CD4-positive, alpha-beta T cell (primary cell): ENCODE results near the gene BICC1. TPM values are rescaled to one million over a fixed set of nuclear protein-coding genes. Genes with fewer than 3 reads are reported as not detected.

Experiments
- ATAC-seq: fragments of 200-7000 bp; cut with Tn5 transposase; one replicate; pipeline ENCODE4 v1.10.0; 2022; ENCODE audit warnings: mild to moderate bottlenecking; ENCODE audit not compliant: poor library complexity
- CTCF ChIA-PET: fragments of 350-600 bp; sonication (Branson Sonifier 250); formaldehyde crosslinking; loops from one replicate; lab custom pipeline; 2021; ENCODE audit warnings: antibody characterized with exemption, inconsistent platforms; lab: Charles Lee
- POLR2A ChIA-PET: fragments of 350-600 bp; sonication (Branson Sonifier 250); formaldehyde crosslinking; loops from one replicate; lab custom pipeline; 2021; ENCODE audit warnings: antibody characterized with exemption, inconsistent platforms; lab: Charles Lee
- DNase-seq, 14 experiments: peaks; one replicate each; pipeline ENCODE4 v3.0.0-alpha.2; 2013 to 2020; ENCODE audit warnings: mixed read lengths in 2 of 14
- H3K27ac ChIP-seq, 2 donors: one replicate each; pipeline versions ENCODE4 v1.5.1 to v1.7.0; 2013; ENCODE audit warnings: low read length in 2 of 2, low read depth in 1 of 2, mild to moderate bottlenecking in 1 of 2
- H3K27me3 ChIP-seq, 2 experiments: 1 replicate in 1 of 2; 2 replicates in 1 of 2; pipeline versions ENCODE4 v1.6.1 to v1.7.0; 2013; ENCODE audit warnings: low read length in 2 of 2, control low read depth in 1 of 2, mild to moderate bottlenecking in 1 of 2, moderate library complexity in 1 of 2; ENCODE audit not compliant: insufficient read depth in 2 of 2, control insufficient read depth in 1 of 2
- H3K36me3 ChIP-seq: one replicate; pipeline ENCODE4 v1.6.1; 2013; ENCODE audit warnings: low read length, control low read depth; ENCODE audit not compliant: insufficient read depth
- H3K4me1 ChIP-seq: one replicate; pipeline ENCODE4 v1.6.1; 2013; ENCODE audit warnings: low read length, control low read depth; ENCODE audit not compliant: insufficient read depth
- H3K4me3 ChIP-seq: one replicate; pipeline ENCODE4 v1.5.1; 2013; ENCODE audit warnings: mild to moderate bottlenecking, low read length, moderate library complexity
- H3K9me3 ChIP-seq, 2 experiments: 1 replicate in 1 of 2; 2 replicates in 1 of 2; pipeline versions ENCODE4 v1.6.1 to v1.7.0; 2013; ENCODE audit warnings: low read length in 2 of 2, mild to moderate bottlenecking in 2 of 2, control low read depth in 1 of 2, moderate library complexity in 1 of 2; ENCODE audit not compliant: control insufficient read depth in 1 of 2, insufficient read depth in 1 of 2
- H3K27ac Mint-ChIP-seq: one replicate; pipeline ENCODE4 v1.8.0; 2020; ENCODE audit warnings: mixed read lengths
- H3K27me3 Mint-ChIP-seq: one replicate; pipeline ENCODE4 v1.8.0; 2021; ENCODE audit warnings: mixed read lengths
- H3K36me3 Mint-ChIP-seq: one replicate; pipeline ENCODE4 v1.8.0; 2021; ENCODE audit warnings: low read depth, mixed read lengths
- H3K4me1 Mint-ChIP-seq: one replicate; pipeline ENCODE4 v1.8.0; 2021; ENCODE audit warnings: low read depth, mixed read lengths
- H3K4me3 Mint-ChIP-seq: one replicate; pipeline ENCODE4 v1.8.0; 2020; ENCODE audit warnings: mild to moderate bottlenecking, mixed read lengths
- H3K9me3 Mint-ChIP-seq: one replicate; pipeline ENCODE4 v1.8.0; 2020; ENCODE audit warnings: mixed read lengths
- intact Hi-C, 2 experiments: fragments of 100-400 bp; cut with DNase I in 1 of 2; cut with micrococcal nuclease in 1 of 2; formaldehyde crosslinking; loops; one replicate each; pipeline versions ENCODE4 v1.15.1 to v1.9.0; 2023 to 2025; cut with DNase I, micrococcal nuclease
- total RNA-seq, 174 experiments: library from RNA in 2 of 174; stranded (reverse) in 2 of 174; gene quantifications; one replicate each; pipeline ENCODE4 v1.2.3 and lab custom pipeline; 2021 to 2026
- TF ChIP-seq, protein P1 (sequence below): fragments of 200-600 bp; IDR thresholded peaks from one replicate; pipeline ENCODE4 v1.8.0; 2022; ENCODE audit warnings: antibody characterized with exemption, mild to moderate bottlenecking

BICC1 gene
- total RNA-seq, 2 experiments from 2014 or later = not detected

DNA sequence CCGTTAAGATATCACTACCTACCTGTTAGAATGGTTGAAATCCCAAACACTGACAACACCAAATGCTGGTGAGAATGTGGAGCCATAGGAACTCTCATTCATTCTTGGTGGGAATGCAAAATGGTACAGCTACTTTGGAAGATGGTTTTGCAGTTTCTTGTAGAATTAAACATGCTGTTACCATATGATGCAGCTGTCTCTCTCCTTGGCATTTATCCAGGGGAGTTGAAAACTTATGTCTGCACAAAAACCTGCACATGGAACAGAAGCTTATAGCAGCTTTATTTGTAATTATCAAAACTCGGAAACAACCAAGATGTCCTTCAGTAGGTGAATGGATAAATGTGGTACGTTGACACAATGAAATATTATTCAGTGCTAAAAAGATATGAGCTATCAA is 199.5 kb downstream of the BICC1 start:
- H3K4me3 ChIP-seq = no peak overlapping the region
- H3K4me1 ChIP-seq = no peaks in the 10 kb centered on the region
- Mint-ChIP-seq H3K4me3 (no peak overlapping the region), H3K27ac (no peak overlapping the region), H3K27me3 (no peaks in the 10 kb centered on the region), H3K4me1 (no peaks in the 10 kb centered on the region), H3K9me3 (no peaks in the 10 kb centered on the region), H3K36me3 (no peaks in the 10 kb centered on the region)
- H3K36me3 ChIP-seq = no peaks in the 10 kb centered on the region
- ChIA-PET CTCF (no interaction called here), POLR2A (no interaction called here)
- ATAC-seq (no peak), DNase-seq (no peak)
- H3K27me3 ChIP-seq = no peaks in the 10 kb centered on the region
- no peaks in the 10 kb centered on the region for H3K9me3 ChIP-seq
- TF ChIP-seq, protein P1, sequence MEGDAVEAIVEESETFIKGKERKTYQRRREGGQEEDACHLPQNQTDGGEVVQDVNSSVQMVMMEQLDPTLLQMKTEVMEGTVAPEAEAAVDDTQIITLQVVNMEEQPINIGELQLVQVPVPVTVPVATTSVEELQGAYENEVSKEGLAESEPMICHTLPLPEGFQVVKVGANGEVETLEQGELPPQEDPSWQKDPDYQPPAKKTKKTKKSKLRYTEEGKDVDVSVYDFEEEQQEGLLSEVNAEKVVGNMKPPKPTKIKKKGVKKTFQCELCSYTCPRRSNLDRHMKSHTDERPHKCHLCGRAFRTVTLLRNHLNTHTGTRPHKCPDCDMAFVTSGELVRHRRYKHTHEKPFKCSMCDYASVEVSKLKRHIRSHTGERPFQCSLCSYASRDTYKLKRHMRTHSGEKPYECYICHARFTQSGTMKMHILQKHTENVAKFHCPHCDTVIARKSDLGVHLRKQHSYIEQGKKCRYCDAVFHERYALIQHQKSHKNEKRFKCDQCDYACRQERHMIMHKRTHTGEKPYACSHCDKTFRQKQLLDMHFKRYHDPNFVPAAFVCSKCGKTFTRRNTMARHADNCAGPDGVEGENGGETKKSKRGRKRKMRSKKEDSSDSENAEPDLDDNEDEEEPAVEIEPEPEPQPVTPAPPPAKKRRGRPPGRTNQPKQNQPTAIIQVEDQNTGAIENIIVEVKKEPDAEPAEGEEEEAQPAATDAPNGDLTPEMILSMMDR = no peak
- no peak overlapping the region for H3K27ac ChIP-seq
- intact Hi-C loops = no loop called here

DNA sequence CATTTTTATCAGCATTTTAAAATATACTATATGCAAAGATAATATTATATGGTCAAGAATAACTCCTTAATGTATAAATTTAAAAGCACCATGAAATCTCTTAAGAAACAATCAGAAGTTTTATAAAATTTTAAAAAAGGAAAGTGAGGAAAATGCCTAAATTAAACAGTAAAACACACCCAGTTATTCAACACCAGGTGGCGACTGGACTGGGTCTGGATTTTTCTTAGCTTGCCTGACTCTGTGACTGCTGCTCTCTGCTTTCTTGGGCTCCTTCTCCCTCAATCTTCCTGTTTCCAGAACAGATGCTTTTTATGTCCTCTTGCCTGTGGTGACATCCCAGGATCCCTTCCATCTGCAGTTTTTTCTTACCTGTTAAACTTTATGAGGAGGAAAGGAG is 200.3 kb downstream of the BICC1 start:
- TF ChIP-seq, protein P1 = no peak
- Histone ChIP-seq H3K9me3 (no peaks in the 10 kb centered on the region), H3K27me3 (no peaks in the 10 kb centered on the region), H3K4me1 (no peaks in the 10 kb centered on the region), H3K4me3 (no peak overlapping the region), H3K36me3 (no peaks in the 10 kb centered on the region), H3K27ac (no peak overlapping the region)
- no peaks in the 10 kb centered on the region for H3K27me3 Mint-ChIP-seq
- H3K27ac Mint-ChIP-seq = no peak overlapping the region
- no peaks in the 10 kb centered on the region for H3K36me3 Mint-ChIP-seq
- DNase-seq (no peak), ATAC-seq (no peak)
- CTCF ChIA-PET = no interaction called here
- H3K4me3 Mint-ChIP-seq = no peak overlapping the region
- intact Hi-C loops = no loop called here
- H3K9me3 Mint-ChIP-seq = no peaks in the 10 kb centered on the region
- POLR2A ChIA-PET = no interaction called here
- H3K4me1 Mint-ChIP-seq = no peaks in the 10 kb centered on the region

DNA sequence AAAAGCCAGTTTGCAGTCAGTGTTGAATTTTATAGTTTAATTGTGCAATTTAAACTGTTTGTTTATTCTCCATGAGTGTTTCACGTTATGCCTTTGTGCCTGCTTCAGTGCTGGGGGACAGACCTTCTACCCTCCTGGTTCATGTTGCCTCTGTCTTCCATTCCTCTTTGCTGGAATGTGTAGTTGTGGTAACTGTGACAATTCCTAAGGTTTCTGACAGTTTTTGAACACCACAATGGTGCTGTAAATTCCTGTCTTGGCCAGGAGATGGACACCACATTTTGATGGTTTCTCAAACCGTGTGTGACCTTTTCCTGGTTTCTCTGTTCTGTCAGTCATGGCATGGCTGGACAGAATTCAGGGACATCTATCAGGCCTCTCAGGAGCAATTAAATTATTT is 201.7 kb downstream of the BICC1 start:
- CTCF ChIA-PET = no interaction called here
- no peak overlapping the region for H3K27ac Mint-ChIP-seq

More for the DNA sequence above, 201.7 kb downstream of the BICC1 start:
- Histone ChIP-seq H3K27me3 (no peaks in the 10 kb centered on the region), H3K4me1 (no peaks in the 10 kb centered on the region), H3K4me3 (no peak overlapping the region), H3K9me3 (peaks cover 0 to 3% of the 10 kb centered on the region in 2 experiments), H3K36me3 (no peaks in the 10 kb centered on the region), H3K27ac (no peak overlapping the region)
- DNase-seq (no peak), ATAC-seq (no peak)
- intact Hi-C loops = no loop called here
- POLR2A ChIA-PET = no interaction called here
- Mint-ChIP-seq H3K27me3 (no peaks in the 10 kb centered on the region), H3K36me3 (no peaks in the 10 kb centered on the region), H3K4me3 (no peak overlapping the region), H3K9me3 (peaks cover 4% of the 10 kb centered on the region), H3K4me1 (no peaks in the 10 kb centered on the region)
- TF ChIP-seq, protein P1 = no peak
